Measurements from ENCODE around the gene ZFAND3.

ZFAND3 gene

DNA sequence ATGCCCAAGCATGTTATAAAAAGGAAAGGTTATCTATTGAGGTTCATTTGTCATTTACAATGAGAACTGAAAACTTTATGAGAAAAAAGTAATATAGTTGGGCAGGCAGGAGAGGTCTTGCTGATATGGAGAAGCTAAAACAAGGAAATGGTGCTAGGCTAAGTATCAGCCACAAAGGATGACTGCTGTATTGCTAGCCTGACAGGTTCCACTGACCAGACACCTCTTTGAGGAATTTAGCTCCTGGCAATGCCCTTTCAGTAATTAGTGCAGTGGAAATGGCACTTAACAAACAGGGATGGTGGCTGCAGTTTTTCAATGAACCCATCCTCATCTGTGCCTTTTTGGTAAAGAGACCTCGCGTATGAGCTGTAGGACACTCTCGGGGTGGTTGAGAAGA lies 284.4 kb downstream of the ZFAND3 start:
- TF ChIP-seq ZFX (IDR thresholded peaks at IDR 0.05; ENCODE audit: borderline replicate concordance) (no peak), CTCF (IDR thresholded peaks at IDR 0.05) (no peak)
- H3K27ac ChIP-seq = no peak overlapping the region

DNA sequence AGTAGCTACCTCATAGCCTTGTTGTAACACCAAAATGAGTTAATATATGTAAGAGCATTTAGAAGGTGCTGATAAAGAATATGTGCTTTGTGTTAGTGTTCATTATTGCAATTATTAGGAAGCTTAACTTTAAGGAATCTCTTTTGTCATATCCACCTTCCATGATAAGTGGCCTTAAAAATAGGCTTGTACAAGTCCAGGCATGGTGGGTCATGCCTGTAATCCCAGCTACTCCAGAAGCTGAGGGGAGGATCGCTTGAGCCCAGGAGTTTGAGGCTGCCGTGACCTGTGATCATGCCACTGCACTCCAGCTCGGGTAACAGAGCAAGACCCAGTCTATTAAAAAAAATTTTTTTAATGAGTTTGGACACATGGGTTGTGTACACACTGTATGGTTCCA lies 285.5 kb downstream of the ZFAND3 start:
- H3K27ac ChIP-seq = no peak overlapping the region
- no peak for TF ChIP-seq ZFX (IDR thresholded peaks at IDR 0.05; ENCODE audit: borderline replicate concordance)
- no peak for TF ChIP-seq CTCF (IDR thresholded peaks at IDR 0.05)

DNA sequence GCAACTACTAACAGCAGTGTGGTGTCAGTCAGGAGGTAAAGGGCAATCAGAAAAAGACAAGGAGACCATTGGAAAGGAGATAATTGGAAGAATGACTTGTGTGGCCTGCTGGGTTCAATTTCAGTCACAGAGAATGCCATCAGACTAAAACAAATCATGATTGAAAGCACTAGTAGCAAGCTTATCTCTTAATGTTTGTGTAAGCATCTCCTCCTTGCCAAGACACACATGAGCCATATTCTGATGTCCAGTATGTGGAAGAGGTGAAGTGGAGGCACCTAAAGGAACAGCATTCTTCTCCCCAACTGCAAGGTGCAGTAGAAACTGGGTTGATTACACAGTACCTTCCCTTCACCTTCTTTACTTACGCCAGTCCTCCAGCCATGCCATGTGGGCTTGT lies 287.5 kb downstream of the ZFAND3 start:
- H3K27ac ChIP-seq = no peak overlapping the region
- TF ChIP-seq ZFX (IDR thresholded peaks at IDR 0.05; ENCODE audit: borderline replicate concordance) = no peak
- TF ChIP-seq CTCF (IDR thresholded peaks at IDR 0.05) = no peak

GRCh38 chr6:38110481-38110971 lies 291.0 kb downstream of the ZFAND3 start:
- TF ChIP-seq CTCF (IDR thresholded peaks at IDR 0.05) = no peak
- no peak for TF ChIP-seq ZFX (IDR thresholded peaks at IDR 0.05; ENCODE audit: borderline replicate concordance)
- no peak overlapping the region for H3K27ac ChIP-seq

- no peak overlapping the region for H3K27ac ChIP-seq
- TF ChIP-seq ZFX (IDR thresholded peaks at IDR 0.05; ENCODE audit: borderline replicate concordance) (no peak), CTCF (IDR thresholded peaks at IDR 0.05) (no peak)
Measured at GRCh38 chr6:38112181-38112580, 292.7 kb downstream of the ZFAND3 start.

GRCh38 chr6:38113825-38114576 lies 294.5 kb downstream of the ZFAND3 start:
- no peak for TF ChIP-seq CTCF (IDR thresholded peaks at IDR 0.05)
- TF ChIP-seq ZFX (IDR thresholded peaks at IDR 0.05; ENCODE audit: borderline replicate concordance) = no peak
- H3K27ac ChIP-seq = no peak overlapping the region

GRCh38 chr6:38114976-38115625 lies 295.6 kb downstream of the ZFAND3 start:
- no peak overlapping the region for H3K27ac ChIP-seq

More at GRCh38 chr6:38114976-38115625, 295.6 kb downstream of the ZFAND3 start:
- TF ChIP-seq CTCF (IDR thresholded peaks at IDR 0.05) (no peak), ZFX (IDR thresholded peaks at IDR 0.05; ENCODE audit: borderline replicate concordance) (no peak)
